Panc1 (cell line): ENCODE results near the gene AGPAT4. TPM values are rescaled to one million over a fixed set of nuclear protein-coding genes. Genes with fewer than 3 reads are reported as not detected.

ENCODE experiments used
- ATAC-seq: fragments of 200-7000 bp; cut with Tn5 transposase; 2 replicates; pipeline ENCODE4 v1.9.1; 2020; ENCODE audit warnings: mild to moderate bottlenecking, moderate library complexity
- BruUV-seq: library from RNA; stranded (reverse); fragments of 400-500 nt; replicated peaks from 2 replicates; lab custom pipeline; 2021; lab: Mats Ljungman, UMichigan
- CTCF ChIA-PET: fragments of 300-600 bp; sonication (Branson Sonifier 250); formaldehyde crosslinking; loops from one replicate; lab custom pipeline; 2022; ENCODE audit warnings: antibody characterized with exemption; lab: Charles Lee
- POLR2A ChIA-PET: fragments of 300-600 bp; sonication (Branson Sonifier 250); formaldehyde crosslinking; loops from one replicate; lab custom pipeline; 2022; ENCODE audit warnings: antibody characterized with exemption; lab: Charles Lee
- DNase-seq: peaks from one replicate; pipeline ENCODE4 v3.0.0-alpha.2; 2010; ENCODE audit warnings: low read depth, low spot score
- H3K27ac ChIP-seq: 2 replicates; pipeline ENCODE4 v1.5.1; 2011; ENCODE audit warnings: mild to moderate bottlenecking, low read length, inconsistent platforms
- H3K27me3 ChIP-seq: fragments of 200-500 bp; sonication (Bioruptor generic); 2 replicates; pipeline ENCODE4 v1.6.0; 2014; ENCODE audit warnings: low read length, inconsistent platforms; ENCODE audit not compliant: control insufficient read depth, insufficient read depth
- H3K36me3 ChIP-seq: fragments of 200-500 bp; sonication (Bioruptor generic); 2 replicates; pipeline ENCODE4 v1.5.1; 2014; ENCODE audit warnings: inconsistent platforms, mild to moderate bottlenecking, low read length, moderate library complexity; ENCODE audit not compliant: control insufficient read depth, insufficient read depth
- H3K4me1 ChIP-seq: 2 replicates; pipeline ENCODE4 v1.5.1; 2011; ENCODE audit warnings: inconsistent platforms, mild to moderate bottlenecking, low read length, moderate library complexity; ENCODE audit not compliant: control insufficient read depth, insufficient read depth
- H3K4me3 ChIP-seq, 2 experiments: 2 replicates each; pipeline ENCODE4 v1.5.1; 2011 to 2012; ENCODE audit warnings: low read depth in 2 of 2, low read length in 2 of 2, mild to moderate bottlenecking in 2 of 2, inconsistent platforms in 1 of 2, moderate library complexity in 1 of 2
- H3K9me3 ChIP-seq: fragments of 200-500 bp; sonication (Bioruptor generic); 2 replicates; pipeline ENCODE4 v1.5.1; 2014; ENCODE audit warnings: low read depth, mild to moderate bottlenecking, inconsistent platforms, low read length, moderate library complexity; ENCODE audit not compliant: control insufficient read depth, insufficient read depth
- POLR2AphosphoS5 ChIP-seq: IDR thresholded peaks from 2 replicates; pipeline ENCODE4 v1.6.1; 2012; ENCODE audit warnings: mild to moderate bottlenecking, low read depth, low read length, moderate library complexity
- SIN3A ChIP-seq: IDR thresholded peaks from 2 replicates; pipeline ENCODE4 v1.6.1; 2012; ENCODE audit warnings: low read depth, mild to moderate bottlenecking, low read length, moderate library complexity, borderline replicate concordance; ENCODE audit not compliant: insufficient read depth
- TCF7L2 ChIP-seq: IDR thresholded peaks from 2 replicates; pipeline ENCODE4 v1.6.1; 2011; ENCODE audit warnings: mild to moderate bottlenecking, low read depth, low read length, inconsistent platforms
- in situ Hi-C: cut with HindIII; loops from 2 replicates; pipeline ENCODE4 v1.10.0; 2016; ENCODE audit warnings: low sequenced_read_pairs, low pct_unique_long_range_greater_than_20kb
- intact Hi-C: fragments of 100-400 bp; cut with micrococcal nuclease; formaldehyde crosslinking; loops from one replicate; pipeline ENCODE4 v1.10.0; 2022; ENCODE audit not compliant: unreplicated experiment
- total RNA-seq: library from RNA; stranded (reverse); gene quantifications from one replicate; pipeline ENCODE4 v1.2.1, GENCODE V29; 2021; ENCODE audit not compliant: unreplicated experiment
- TF ChIP-seq, protein P1 (sequence below), 2 experiments: IDR thresholded peaks; 2 replicates each; pipeline ENCODE4 v1.6.1; 2011 to 2012; ENCODE audit warnings: low read depth in 2 of 2, control low read depth in 1 of 2, low read length in 1 of 2, mild to moderate bottlenecking in 1 of 2, moderate library complexity in 1 of 2; ENCODE audit not compliant: insufficient read depth in 1 of 2
- TF ChIP-seq, protein P2 (sequence below): fragments of 450-650 bp; IDR thresholded peaks from 2 replicates; pipeline ENCODE4 v1.5.1; 2017; ENCODE audit warnings: mild to moderate bottlenecking

AGPAT4 gene
- total RNA-seq, 1 experiment from 2014 or later = 12.9 TPM

DNA sequence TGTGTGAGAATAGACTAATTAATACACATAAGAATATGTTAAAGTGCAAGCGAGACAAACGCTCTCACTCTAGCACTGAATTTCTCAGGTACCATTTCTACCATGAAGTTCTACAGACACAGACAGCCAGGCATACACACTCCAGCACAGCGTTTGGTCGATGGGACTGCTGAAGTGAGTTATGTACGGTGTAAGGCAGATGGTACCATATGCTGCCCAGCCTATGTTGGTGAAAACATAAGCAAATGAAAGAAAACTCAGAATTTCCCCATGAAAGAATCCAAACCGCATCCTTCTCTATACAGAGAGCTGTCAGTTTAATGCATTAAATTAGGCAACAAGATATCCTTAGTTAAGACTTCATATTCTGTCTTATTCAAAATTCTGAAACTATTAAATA lies 34.9 kb downstream of the AGPAT4 start:
- Histone ChIP-seq H3K27ac (no peak overlapping the region), H3K4me3 (no peak overlapping the region), H3K27me3 (no peaks in the 10 kb centered on the region), H3K9me3 (no peaks in the 10 kb centered on the region), H3K4me1 (no peaks in the 10 kb centered on the region), H3K36me3 (no peaks in the 10 kb centered on the region)
- ChIA-PET CTCF (interaction anchor here (0.9 kb wide), 1 partner anchor 1391 kb away, joined by 4 read pairs; no protein-coding TSS in a partner anchor), POLR2A (no interaction called here)
- ATAC-seq (no peak), DNase-seq (no peak)
- in situ Hi-C loops = no loop called here
- intact Hi-C loops = no loop called here
- TF ChIP-seq TCF7L2 = no peak
- no peak for TF ChIP-seq SIN3A
- TF ChIP-seq POLR2AphosphoS5 = no peak
- TF ChIP-seq, protein P1, sequence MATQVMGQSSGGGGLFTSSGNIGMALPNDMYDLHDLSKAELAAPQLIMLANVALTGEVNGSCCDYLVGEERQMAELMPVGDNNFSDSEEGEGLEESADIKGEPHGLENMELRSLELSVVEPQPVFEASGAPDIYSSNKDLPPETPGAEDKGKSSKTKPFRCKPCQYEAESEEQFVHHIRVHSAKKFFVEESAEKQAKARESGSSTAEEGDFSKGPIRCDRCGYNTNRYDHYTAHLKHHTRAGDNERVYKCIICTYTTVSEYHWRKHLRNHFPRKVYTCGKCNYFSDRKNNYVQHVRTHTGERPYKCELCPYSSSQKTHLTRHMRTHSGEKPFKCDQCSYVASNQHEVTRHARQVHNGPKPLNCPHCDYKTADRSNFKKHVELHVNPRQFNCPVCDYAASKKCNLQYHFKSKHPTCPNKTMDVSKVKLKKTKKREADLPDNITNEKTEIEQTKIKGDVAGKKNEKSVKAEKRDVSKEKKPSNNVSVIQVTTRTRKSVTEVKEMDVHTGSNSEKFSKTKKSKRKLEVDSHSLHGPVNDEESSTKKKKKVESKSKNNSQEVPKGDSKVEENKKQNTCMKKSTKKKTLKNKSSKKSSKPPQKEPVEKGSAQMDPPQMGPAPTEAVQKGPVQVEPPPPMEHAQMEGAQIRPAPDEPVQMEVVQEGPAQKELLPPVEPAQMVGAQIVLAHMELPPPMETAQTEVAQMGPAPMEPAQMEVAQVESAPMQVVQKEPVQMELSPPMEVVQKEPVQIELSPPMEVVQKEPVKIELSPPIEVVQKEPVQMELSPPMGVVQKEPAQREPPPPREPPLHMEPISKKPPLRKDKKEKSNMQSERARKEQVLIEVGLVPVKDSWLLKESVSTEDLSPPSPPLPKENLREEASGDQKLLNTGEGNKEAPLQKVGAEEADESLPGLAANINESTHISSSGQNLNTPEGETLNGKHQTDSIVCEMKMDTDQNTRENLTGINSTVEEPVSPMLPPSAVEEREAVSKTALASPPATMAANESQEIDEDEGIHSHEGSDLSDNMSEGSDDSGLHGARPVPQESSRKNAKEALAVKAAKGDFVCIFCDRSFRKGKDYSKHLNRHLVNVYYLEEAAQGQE (IDR thresholded peaks at IDR 0.05; ENCODE audit: insufficient read depth in 1 of 2, low read depth in 2 of 2, low read length in 1 of 2) = no peak
- TF ChIP-seq, protein P2, sequence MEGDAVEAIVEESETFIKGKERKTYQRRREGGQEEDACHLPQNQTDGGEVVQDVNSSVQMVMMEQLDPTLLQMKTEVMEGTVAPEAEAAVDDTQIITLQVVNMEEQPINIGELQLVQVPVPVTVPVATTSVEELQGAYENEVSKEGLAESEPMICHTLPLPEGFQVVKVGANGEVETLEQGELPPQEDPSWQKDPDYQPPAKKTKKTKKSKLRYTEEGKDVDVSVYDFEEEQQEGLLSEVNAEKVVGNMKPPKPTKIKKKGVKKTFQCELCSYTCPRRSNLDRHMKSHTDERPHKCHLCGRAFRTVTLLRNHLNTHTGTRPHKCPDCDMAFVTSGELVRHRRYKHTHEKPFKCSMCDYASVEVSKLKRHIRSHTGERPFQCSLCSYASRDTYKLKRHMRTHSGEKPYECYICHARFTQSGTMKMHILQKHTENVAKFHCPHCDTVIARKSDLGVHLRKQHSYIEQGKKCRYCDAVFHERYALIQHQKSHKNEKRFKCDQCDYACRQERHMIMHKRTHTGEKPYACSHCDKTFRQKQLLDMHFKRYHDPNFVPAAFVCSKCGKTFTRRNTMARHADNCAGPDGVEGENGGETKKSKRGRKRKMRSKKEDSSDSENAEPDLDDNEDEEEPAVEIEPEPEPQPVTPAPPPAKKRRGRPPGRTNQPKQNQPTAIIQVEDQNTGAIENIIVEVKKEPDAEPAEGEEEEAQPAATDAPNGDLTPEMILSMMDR = no peak
- no TSS peak for BruUV-seq

DNA sequence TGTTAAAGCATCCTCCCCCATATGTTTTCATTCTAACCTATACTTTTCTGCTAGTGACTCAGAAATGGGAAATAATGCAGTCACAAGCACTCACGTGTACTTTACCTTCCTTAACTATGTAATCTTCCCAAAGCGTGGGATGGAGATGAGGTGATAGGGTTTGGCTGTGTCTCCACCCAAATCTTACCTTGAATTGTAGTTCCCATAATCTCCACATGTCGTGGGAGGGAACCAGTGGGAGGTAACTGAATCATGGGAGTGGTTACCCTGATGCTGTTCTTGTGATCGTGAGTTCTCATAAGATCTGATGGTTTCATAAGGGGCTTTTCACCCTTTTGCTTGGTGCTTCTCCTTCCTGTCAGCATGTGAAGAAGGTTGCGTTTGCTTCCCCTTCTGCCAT lies 35.4 kb downstream of the AGPAT4 start:
- ChIA-PET CTCF (no interaction called here), POLR2A (no interaction called here)
- DNase-seq (no peak), ATAC-seq (no peak)
- no peaks in the 10 kb centered on the region for H3K27me3 ChIP-seq
- TF ChIP-seq POLR2AphosphoS5 (no peak), SIN3A (no peak), TCF7L2 (no peak)
- TF ChIP-seq, protein P1 (IDR thresholded peaks at IDR 0.05; ENCODE audit: insufficient read depth in 1 of 2, low read depth in 2 of 2, low read length in 1 of 2) = no peak
- TF ChIP-seq, protein P2 = no peak
- H3K36me3 ChIP-seq = no peaks in the 10 kb centered on the region
- no peaks in the 10 kb centered on the region for H3K4me1 ChIP-seq
- no TSS peak for BruUV-seq
- H3K9me3 ChIP-seq = no peaks in the 10 kb centered on the region
- intact Hi-C loops = no loop called here
- in situ Hi-C loops = no loop called here
- H3K4me3 ChIP-seq = no peak overlapping the region
- H3K27ac ChIP-seq = no peak overlapping the region
